Psoas muscle (tissue), 8 donors: ENCODE data around the gene PLEKHJ1. TPM values are rescaled to one million over a fixed set of nuclear protein-coding genes. Genes with fewer than 3 reads are reported as not detected.

Source experiments
- ATAC-seq, 4 donors: fragments of 200-7000 bp; cut with Tn5 transposase; one replicate each; pipeline ENCODE4 v1.9.1; 2020; ENCODE audit warnings: moderate library complexity in 3 of 4, mild to moderate bottlenecking in 2 of 4
- DNase-seq, 2 donors: peaks; one replicate each; pipeline ENCODE4 v3.0.0-alpha.2; 2020
- H3K27ac ChIP-seq: fragments of 200-600 bp; one replicate; pipeline ENCODE4 v1.8.0; 2022
- H3K27me3 ChIP-seq, 3 donors: fragments of 200-600 bp in 1 of 3; one replicate each; pipeline versions ENCODE4 v1.6.1 to v1.8.0; 2013 to 2022; ENCODE audit warnings: low read length in 2 of 3, mild to moderate bottlenecking in 2 of 3, moderate library complexity in 1 of 3; ENCODE audit not compliant: insufficient read depth in 3 of 3
- H3K36me3 ChIP-seq, 2 donors: fragments of 200-600 bp in 1 of 2; one replicate each; pipeline versions ENCODE4 v1.6.1 to v1.8.0; 2013 to 2022; ENCODE audit warnings: low read depth in 1 of 2, mild to moderate bottlenecking in 1 of 2, moderate library complexity in 1 of 2; ENCODE audit not compliant: insufficient read depth in 1 of 2
- H3K4me1 ChIP-seq: fragments of 200-600 bp; one replicate; pipeline ENCODE4 v1.8.0; 2022
- H3K4me3 ChIP-seq: fragments of 200-600 bp; one replicate; pipeline ENCODE4 v1.8.0; 2022; ENCODE audit warnings: mild to moderate bottlenecking
- H3K9me3 ChIP-seq: fragments of 200-600 bp; one replicate; pipeline ENCODE4 v1.8.0; 2022
- CTCF ChIP-seq: fragments of 200-600 bp; IDR thresholded peaks from one replicate; pipeline ENCODE4 v1.8.0; 2022; ENCODE audit warnings: antibody characterized with exemption
- WGBS, 3 donors: extraction: QIAGEN DNeasy Blood & Tissue Kit; methylation state at CpG; one replicate each; pipeline versions ENCODE4 v1.1.6 to v1.1.7; 2013; 5-methylcytosine and 5-hydroxymethylcytosine counted together
- intact Hi-C, 2 donors: fragments of 100-400 bp; cut with DNase I; formaldehyde crosslinking; loops; one replicate each; pipeline versions ENCODE4 v1.11.0 to v1.14.2; 2022
- polyA plus RNA-seq, 3 donors: library from polyadenylated mRNA; stranded (reverse); fragments of 200-250 nt; gene quantifications; one replicate each; pipeline ENCODE4 v1.2.3, GENCODE V29; 2013
- total RNA-seq, 4 donors: library from RNA; stranded (reverse); fragmentation: NEBNext Ultra II Directional in 2 of 4; extraction: Animal tissue kit (Norgen Biotek cat#: 25700) in 2 of 4; gene quantifications; one replicate each; pipeline versions ENCODE4 v1.2.1 to v1.2.4, GENCODE V29; 2021 to 2023
- donor health status: healthy with polysubstance abuse.
- donor health status: DM: no; HTN: no; CAD: no; lungs with moderate emphysema.
- donor health status: Bipolar disorder and iron deficiency.
- donor health status: healthy.
- donor health status: DM: yes; HTN: yes; CAD: no.
- donor health status: DM: no; HTN: no; CAD: no.
- donor health status: DM: no; HTN: no; CAD: no.
- donor health status: DM: yes; HTN: yes; CAD: no.

PLEKHJ1 gene
- total and polyA plus RNA-seq, 7 donors = 54.9 to 146 (median 65.5) TPM

DNA sequence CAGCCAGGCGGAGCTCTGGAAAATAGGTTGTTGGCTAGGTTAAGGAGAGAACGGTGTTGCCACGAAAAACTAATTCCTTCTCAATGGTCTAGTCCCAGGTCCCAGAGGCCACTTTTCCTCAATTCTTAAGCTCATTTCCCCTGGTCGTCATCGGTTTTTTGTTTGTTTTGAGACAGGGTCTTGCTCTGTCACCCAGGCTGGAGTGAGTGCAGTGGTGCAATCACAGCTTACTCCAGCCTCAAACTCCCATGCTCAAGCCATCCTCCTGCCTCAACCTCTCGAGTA is 1.7 kb upstream of the PLEKHJ1 start:
- no peak for TF ChIP-seq CTCF
- intact Hi-C loops = loop anchor here (2.0 to 10.0 kb wide), 6 partner anchors 35 to 154 kb away; partner anchors contain the start of genes AP3D1 (in 1 of the 2), LSM7 (in 1 of the 2) and SPPL2B (in 1 of the 2)
- no peaks in the 10 kb centered on the region for H3K9me3 ChIP-seq
- H3K36me3 ChIP-seq = peaks cover 0 to 12% of the 10 kb centered on the region in 2 donors
- no peaks in the 10 kb centered on the region for H3K27me3 ChIP-seq
- 55 to 58% (median 56%) methylated on average over 6 of the region's 6 CpGs for WGBS, 3 donors
- H3K27ac ChIP-seq = peak overlapping the region; percentile 91
- ATAC-seq (no peak), DNase-seq (no peak)
- peak overlapping the region; percentile 97 for H3K4me3 ChIP-seq
- H3K4me1 ChIP-seq = peaks cover 59% of the 10 kb centered on the region

DNA sequence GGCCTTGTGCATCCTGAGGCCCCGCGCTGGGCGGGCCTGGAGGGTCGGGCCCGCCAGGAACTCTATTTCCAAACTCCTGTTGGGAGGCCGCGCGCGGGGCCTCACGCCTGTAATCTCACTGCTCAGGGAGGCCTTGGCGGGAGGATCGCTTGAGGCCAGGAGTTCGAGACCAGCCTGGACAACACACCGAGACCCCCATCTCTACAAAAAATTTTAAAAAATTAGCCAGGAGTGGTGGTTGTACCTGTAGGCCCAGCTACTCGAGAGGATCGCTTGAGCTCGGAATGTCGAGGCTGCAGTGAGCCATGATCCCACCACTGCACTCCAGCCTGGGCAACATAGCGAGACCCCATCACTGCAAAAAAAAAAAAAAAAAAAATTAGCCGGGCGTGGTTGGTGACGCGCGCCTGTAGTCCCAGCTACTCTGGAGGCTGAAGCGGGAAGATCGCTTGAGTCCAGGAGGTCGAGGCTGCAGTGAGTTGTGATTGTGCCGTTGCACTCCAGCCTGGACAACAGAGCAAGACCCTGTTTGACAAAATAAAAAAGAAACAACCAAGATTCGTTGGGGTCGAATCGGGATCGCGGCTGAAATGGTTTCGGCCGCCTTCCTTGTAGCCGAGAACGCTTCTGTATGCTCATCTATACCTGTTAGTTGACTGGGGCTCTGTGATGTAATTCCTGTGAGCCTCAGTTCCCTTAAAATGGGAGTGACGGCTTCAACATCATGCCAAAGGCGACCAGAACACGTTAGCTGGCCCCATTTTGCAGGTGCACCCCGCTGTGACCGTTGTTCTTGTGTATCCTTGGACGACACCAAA is 1.1 kb upstream of the PLEKHJ1 start:
- Histone ChIP-seq H3K4me1 (peaks cover 55% of the 10 kb centered on the region), H3K27me3 (no peaks in the 10 kb centered on the region), H3K9me3 (no peaks in the 10 kb centered on the region), H3K4me3 (peak overlapping the region; percentile 97), H3K36me3 (peaks cover 0 to 18% of the 10 kb centered on the region in 2 donors), H3K27ac (peak overlapping the region; percentile 91)
- no peak for TF ChIP-seq CTCF
- DNase-seq (no peak), ATAC-seq (no peak)
- intact Hi-C loops = loop anchor here (2.0 to 10.0 kb wide), 6 partner anchors 36 to 155 kb away; partner anchors contain the start of genes AP3D1 (in 1 of the 2), LSM7 (in 1 of the 2) and SPPL2B (in 1 of the 2)
- WGBS, 3 donors = 33 to 38% (median 34%) methylated on average over 37 to 43 of the region's 43 CpGs

DNA sequence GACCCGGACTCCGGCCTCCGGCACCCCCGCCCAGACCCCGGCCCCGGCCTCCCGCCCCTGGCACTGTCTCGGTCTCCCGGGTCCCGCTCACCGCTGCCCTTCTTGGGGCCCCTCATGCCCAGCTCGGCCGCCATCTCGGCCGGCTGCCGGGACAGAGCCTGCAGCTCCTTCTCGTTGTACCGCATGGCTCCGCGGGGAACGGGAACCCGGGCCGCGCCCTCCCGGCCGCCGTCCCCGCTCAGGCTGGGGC is 140 bp downstream of the PLEKHJ1 start:
- DNase-seq (no peak), ATAC-seq (no peak)
- no peaks in the 10 kb centered on the region for H3K9me3 ChIP-seq
- TF ChIP-seq CTCF = no peak
- peak overlapping the region; percentile 91 for H3K27ac ChIP-seq
- peaks cover 0 to 23% of the 10 kb centered on the region in 2 donors for H3K36me3 ChIP-seq
- WGBS, 3 donors = 0 to 1% (median 0%) methylated on average over 17 to 28 of the region's 28 CpGs
- no peaks in the 10 kb centered on the region for H3K27me3 ChIP-seq
- peak overlapping the region; percentile 97 for H3K4me3 ChIP-seq
- peaks cover 49% of the 10 kb centered on the region for H3K4me1 ChIP-seq
- intact Hi-C loops = loop anchor here (2.0 to 10.0 kb wide), 6 partner anchors 37 to 156 kb away; partner anchors contain the start of genes AP3D1 (in 1 of the 2), LSM7 (in 1 of the 2) and SPPL2B (in 1 of the 2)

- intact Hi-C loops = loop anchor here (2.0 to 10.0 kb wide), 6 partner anchors 37 to 157 kb away; partner anchors contain the start of genes AP3D1 (in 1 of the 2), LSM7 (in 1 of the 2) and SPPL2B (in 1 of the 2)
- 0 to 1% (median 1%) methylated on average over 32 to 48 of the region's 48 CpGs for WGBS, 3 donors
- TF ChIP-seq CTCF = no peak
- DNase-seq (no peak), ATAC-seq (peak in 3 of 4 donors; percentile 0 to 1 (median 0))
- Histone ChIP-seq H3K4me3 (peak overlapping the region; percentile 97), H3K36me3 (peaks cover 0 to 23% of the 10 kb centered on the region in 2 donors), H3K27ac (peak overlapping the region; percentile 91), H3K9me3 (no peaks in the 10 kb centered on the region), H3K27me3 (no peaks in the 10 kb centered on the region), H3K4me1 (peaks cover 49% of the 10 kb centered on the region)
These were observed 607 bp downstream of the PLEKHJ1 start for GRCh38 chr19:2235381-2236063.
